SK-N-SH (cell line): ENCODE results near the gene GALR3. TPM values are rescaled to one million over a fixed set of nuclear protein-coding genes. Genes with fewer than 3 reads are reported as not detected.

ENCODE experiments used
- CTCF ChIA-PET: fragments of 300-600, 350-600 bp; formaldehyde crosslinking; extraction: SDS; loops from one replicate; lab custom pipeline; 2021; lab: Yijun Ruan, JAX
- POLR2A ChIA-PET: fragments of 350-600 bp; sonication (Branson Sonifier 250); formaldehyde crosslinking; extraction: SDS; loops from one replicate; lab custom pipeline; 2020; ENCODE audit warnings: antibody characterized with exemption, inconsistent platforms; lab: Yijun Ruan, JAX
- DNase-seq: peaks from one replicate; pipeline ENCODE4 v3.0.0; 2012
- H2AFZ ChIP-seq: fragments of 200-600 bp; sonication (generic); 2 replicates; pipeline ENCODE4 v1.8.1; 2016; ENCODE audit warnings: antibody characterized with exemption, mild to moderate bottlenecking, low read depth
- H3F3A ChIP-seq: fragments of 200-600 bp; sonication (generic); replicated peaks from 2 replicates; pipeline ENCODE3; 2016; ENCODE audit warnings: antibody characterized with exemption, mild to moderate bottlenecking; ENCODE audit not compliant: insufficient read depth
- H3K27ac ChIP-seq, 2 experiments: fragments of 200-500 bp in 1 of 2; fragments of 200-600 bp in 1 of 2; sonication (Bioruptor generic) in 1 of 2; sonication (generic), shearing (Covaris generic) in 1 of 2; 2 replicates each; pipeline versions ENCODE4 v1.5.1 to v1.6.1; 2014 to 2016; ENCODE audit warnings: low read depth in 2 of 2, inconsistent platforms in 1 of 2, low read length in 1 of 2, mild to moderate bottlenecking in 1 of 2, mixed read lengths in 1 of 2
- H3K27me3 ChIP-seq: fragments of 200-600 bp; sonication (generic), shearing (Covaris generic); 2 replicates; pipeline ENCODE4 v1.6.1; 2016; ENCODE audit warnings: mixed run types; ENCODE audit not compliant: insufficient read depth
- H3K36me3 ChIP-seq, 2 experiments: fragments of 200-500 bp in 1 of 2; fragments of 200-600 bp in 1 of 2; sonication (Bioruptor generic) in 1 of 2; sonication (generic) in 1 of 2; replicated peaks in 1 of 2; 2 replicates each; pipeline versions ENCODE3 to v1.5.1; 2014 to 2016; ENCODE audit warnings: low read length in 1 of 2, mild to moderate bottlenecking in 1 of 2; ENCODE audit not compliant: insufficient read depth in 2 of 2, control insufficient read depth in 1 of 2
- H3K4me1 ChIP-seq, 2 experiments: fragments of 200-500 bp in 1 of 2; fragments of 200-600 bp in 1 of 2; sonication (Bioruptor generic) in 1 of 2; sonication (generic), shearing (Covaris generic) in 1 of 2; 2 replicates each; pipeline versions ENCODE4 v1.5.1 to v1.6.1; 2014 to 2016; ENCODE audit warnings: low read depth in 1 of 2, low read length in 1 of 2, mixed run types in 1 of 2; ENCODE audit not compliant: insufficient read depth in 2 of 2, control insufficient read depth in 1 of 2
- H3K4me2 ChIP-seq: fragments of 200-600 bp; sonication (generic), shearing (Covaris generic); 2 replicates; pipeline ENCODE4 v1.6.1; 2017; ENCODE audit warnings: mixed run types
- H3K4me3 ChIP-seq, 2 experiments: fragments of 200-500 bp in 1 of 2; fragments of 200-600 bp in 1 of 2; sonication (Bioruptor generic) in 1 of 2; sonication (generic), shearing (Covaris generic) in 1 of 2; 2 replicates each; pipeline versions ENCODE4 v1.5.1 to v1.8.1; 2014 to 2016; ENCODE audit warnings: low read depth in 2 of 2, inconsistent platforms in 1 of 2, low read length in 1 of 2, mild to moderate bottlenecking in 1 of 2, mixed read lengths in 1 of 2, moderate library complexity in 1 of 2
- H3K79me2 ChIP-seq: fragments of 200-600 bp; sonication (generic); 2 replicates; pipeline ENCODE4 v1.8.1; 2017; ENCODE audit warnings: mild to moderate bottlenecking; ENCODE audit not compliant: insufficient read depth
- H3K9ac ChIP-seq: fragments of 200-600 bp; sonication (generic); 2 replicates; pipeline ENCODE4 v1.6.1; 2017; ENCODE audit warnings: mixed run types
- H3K9me2 ChIP-seq: fragments of 200-600 bp; sonication (generic); 2 replicates; pipeline ENCODE4 v1.6.1; 2017; ENCODE audit warnings: mixed run types
- H3K9me3 ChIP-seq: fragments of 200-600 bp; sonication (generic); 2 replicates; pipeline ENCODE4 v1.6.1; 2017; ENCODE audit warnings: mixed run types, mild to moderate bottlenecking, moderate library complexity
- H4K20me1 ChIP-seq: fragments of 200-600 bp; sonication (generic); 2 replicates; pipeline ENCODE4 v1.6.1; 2017; ENCODE audit warnings: mild to moderate bottlenecking, mixed run types; ENCODE audit not compliant: insufficient read depth
- CHD2 ChIP-seq: fragments of 150-350 bp; IDR thresholded peaks from 2 replicates; pipeline ENCODE4 v1.6.1; 2018; ENCODE audit warnings: low read length; ENCODE audit not compliant: partially characterized antibody
- CTCF ChIP-seq: fragments of 200-600 bp; sonication (generic); IDR thresholded peaks from 2 replicates; pipeline ENCODE4 v1.6.1; 2017; ENCODE audit warnings: antibody characterized with exemption, mild to moderate bottlenecking, moderate library complexity
- ELF1 ChIP-seq: IDR thresholded peaks from 2 replicates; pipeline ENCODE4 v1.4.0; 2012
- FOXJ3 ChIP-seq: sonication (generic); formaldehyde crosslinking; IDR thresholded peaks from 2 replicates; pipeline ENCODE4 v1.5.1; 2020; ENCODE audit warnings: mild to moderate bottlenecking, missing genetic modification reagents
- FOXM1 ChIP-seq: IDR thresholded peaks from 2 replicates; pipeline ENCODE4 v1.4.0; 2012; ENCODE audit warnings: low read depth, mild to moderate bottlenecking
- MAX ChIP-seq: IDR thresholded peaks from 2 replicates; pipeline ENCODE4 v1.4.0; 2012; ENCODE audit warnings: low read depth
- NFIC ChIP-seq: IDR thresholded peaks from 2 replicates; pipeline ENCODE4 v1.4.0; 2012; ENCODE audit warnings: borderline replicate concordance
- PBX3 ChIP-seq: IDR thresholded peaks from 2 replicates; pipeline ENCODE4; 2012
- POLR2AphosphoS5 ChIP-seq: IDR thresholded peaks from 2 replicates; pipeline ENCODE4 v1.6.1; 2012; ENCODE audit warnings: low read depth, low read length
- RAD21 ChIP-seq: IDR thresholded peaks from 2 replicates; pipeline ENCODE4 v1.6.1; 2012; ENCODE audit warnings: mild to moderate bottlenecking, low read length
- RCOR1 ChIP-seq: fragments of 150-350 bp; IDR thresholded peaks from 2 replicates; pipeline ENCODE4 v1.6.1; 2017; ENCODE audit warnings: antibody characterized with exemption, low read length
- REST ChIP-seq: IDR thresholded peaks from 2 replicates; pipeline ENCODE4 v1.6.1; 2012; ENCODE audit warnings: mild to moderate bottlenecking, low read depth, low read length, moderate library complexity
- RFX5 ChIP-seq: IDR thresholded peaks from 2 replicates; pipeline ENCODE4 v1.6.1; 2012; ENCODE audit warnings: mild to moderate bottlenecking, improper control_type of control experiment, low read length
- SIN3A ChIP-seq: IDR thresholded peaks from 2 replicates; pipeline ENCODE4 v1.6.1; 2012; ENCODE audit warnings: low read depth, mild to moderate bottlenecking, low read length, moderate library complexity, borderline replicate concordance
- SMC3 ChIP-seq: IDR thresholded peaks from 2 replicates; pipeline ENCODE4 v1.6.1; 2012; ENCODE audit warnings: low read depth, low read length, improper control_type of control experiment
- TAF1 ChIP-seq: IDR thresholded peaks from 2 replicates; pipeline ENCODE4 v1.6.1; 2012; ENCODE audit warnings: low read depth, mild to moderate bottlenecking, low read length, moderate library complexity, borderline replicate concordance
- TCF12 ChIP-seq: IDR thresholded peaks from 2 replicates; pipeline ENCODE4 v1.4.0; 2012
- TEAD4 ChIP-seq: IDR thresholded peaks from 2 replicates; pipeline ENCODE4 v1.4.0; 2012; ENCODE audit warnings: mild to moderate bottlenecking, borderline replicate concordance; ENCODE audit not compliant: insufficient read depth
- USF2 ChIP-seq: fragments of 150-350 bp; IDR thresholded peaks from 2 replicates; pipeline ENCODE4 v1.6.1; 2017; ENCODE audit warnings: antibody characterized with exemption, low read length, low read depth, borderline replicate concordance
- YY1 ChIP-seq: IDR thresholded peaks from 2 replicates; pipeline ENCODE4 v1.4.0; 2012; ENCODE audit warnings: low read depth, mild to moderate bottlenecking
- WGBS: methylation state at CpG from one replicate; pipeline ENCODE4 v1.1.6; 2017; ENCODE audit warnings: low lambda C conversion rate; 5-methylcytosine and 5-hydroxymethylcytosine counted together
- polyA plus RNA-seq, 3 experiments: library from polyadenylated mRNA; depleted of rRNA; stranded (reverse); fragments of >200 nt; gene quantifications; 2 replicates each; pipeline ENCODE4 v1.2.3, GENCODE V29; 2012
- TF ChIP-seq, protein P1 (sequence below): IDR thresholded peaks from 2 replicates; pipeline ENCODE4 v1.4.0; 2012; ENCODE audit warnings: low read depth, borderline replicate concordance

Gene GALR3
- polyA plus RNA-seq, 1 of the 3 experiments (the other 2 are of a cell fraction): not detected

- Histone ChIP-seq H3K4me2 (no peak overlapping the region), H3K4me1 (no peaks in the 10 kb centered on the region), H4K20me1 (no peaks in the 10 kb centered on the region), H3F3A (no peaks in the 10 kb centered on the region), H3K9ac (no peak overlapping the region), H3K27me3 (no peaks in the 10 kb centered on the region), H3K9me2 (no peaks in the 10 kb centered on the region), H3K79me2 (no peaks in the 10 kb centered on the region), H2AFZ (no peak overlapping the region), H3K36me3 (no peaks in the 10 kb centered on the region), H3K9me3 (no peaks in the 10 kb centered on the region), H3K27ac (no peak overlapping the region), H3K4me3 (no peak overlapping the region)
- ChIA-PET CTCF (interaction anchor here (0.6 to 2.0 kb wide), 12 partner anchors 8 to 186 kb away, joined by 3 to 7 read pairs (median 4); partner anchors contain the start of gene TRIOBP), POLR2A (interaction anchor here (1.1 kb wide), 1 partner anchor 10 kb away, joined by 3 read pairs; no protein-coding TSS in a partner anchor)
- 85% methylated on average over 6 of the region's 6 CpGs for WGBS
- DNase-seq: no peak
- TF ChIP-seq TAF1 (no peak), NFIC (no peak), MAX (no peak), CHD2 (no peak), SMC3 (no peak), ELF1 (no peak), CTCF (no peak), RCOR1 (no peak), FOXJ3 (CRISPR knock-in tag) (no peak), TEAD4 (no peak), FOXM1 (no peak)
- TF ChIP-seq, protein P1, sequence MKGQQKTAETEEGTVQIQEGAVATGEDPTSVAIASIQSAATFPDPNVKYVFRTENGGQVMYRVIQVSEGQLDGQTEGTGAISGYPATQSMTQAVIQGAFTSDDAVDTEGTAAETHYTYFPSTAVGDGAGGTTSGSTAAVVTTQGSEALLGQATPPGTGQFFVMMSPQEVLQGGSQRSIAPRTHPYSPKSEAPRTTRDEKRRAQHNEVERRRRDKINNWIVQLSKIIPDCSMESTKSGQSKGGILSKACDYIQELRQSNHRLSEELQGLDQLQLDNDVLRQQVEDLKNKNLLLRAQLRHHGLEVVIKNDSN: no peak
Observed at GRCh38 chr22:37792494-37792893, 30.7 kb upstream of the GALR3 start.

- DNase-seq: no peak
- H3K36me3 ChIP-seq: no peaks in the 10 kb centered on the region
- WGBS: 80% methylated on average over 2 of the region's 2 CpGs
- TF ChIP-seq NFIC (no peak), PBX3 (no peak), USF2 (no peak), YY1 (no peak), TCF12 (no peak), RAD21 (no peak), SIN3A (no peak), REST (no peak), RFX5 (no peak), FOXJ3 (CRISPR knock-in tag) (no peak), POLR2AphosphoS5 (no peak)
Observed at GRCh38 chr22:37794376-37794775, 28.8 kb upstream of the GALR3 start.

More at GRCh38 chr22:37794376-37794775, 28.8 kb upstream of the GALR3 start:
- Histone ChIP-seq H3K9me2 (no peaks in the 10 kb centered on the region), H3K27ac (no peak overlapping the region), H3K79me2 (no peaks in the 10 kb centered on the region), H4K20me1 (no peaks in the 10 kb centered on the region), H3K9ac (no peak overlapping the region), H3K4me2 (no peak overlapping the region), H2AFZ (no peak overlapping the region), H3K4me1 (peaks cover 0 to 2% of the 10 kb centered on the region in 2 experiments; a peak in 1 of 4 replicates), H3K4me3 (no peak overlapping the region), H3F3A (no peaks in the 10 kb centered on the region), H3K9me3 (no peaks in the 10 kb centered on the region), H3K27me3 (no peaks in the 10 kb centered on the region)
- ChIA-PET POLR2A (no interaction called here), CTCF (interaction anchor here (1.0 kb wide), 1 partner anchor 151 kb away, joined by 3 read pairs; no protein-coding TSS in a partner anchor)
